HG03439 (cell line): ENCODE measurements around the gene TXNDC2.
"Not testable (repeated sequence)": the region's sequence is repeated elsewhere in the genome, so short reads cannot be mapped to it uniquely, and the experiment has no call there.

Source experiments
- ATAC-seq: cut with Tn5 transposase; IDR thresholded peaks from one replicate; pipeline ENCODE4 v1.9.1; 2021; ENCODE audit warnings: mild to moderate bottlenecking, moderate library complexity; ENCODE audit not compliant: unreplicated experiment

Gene TXNDC2

DNA sequence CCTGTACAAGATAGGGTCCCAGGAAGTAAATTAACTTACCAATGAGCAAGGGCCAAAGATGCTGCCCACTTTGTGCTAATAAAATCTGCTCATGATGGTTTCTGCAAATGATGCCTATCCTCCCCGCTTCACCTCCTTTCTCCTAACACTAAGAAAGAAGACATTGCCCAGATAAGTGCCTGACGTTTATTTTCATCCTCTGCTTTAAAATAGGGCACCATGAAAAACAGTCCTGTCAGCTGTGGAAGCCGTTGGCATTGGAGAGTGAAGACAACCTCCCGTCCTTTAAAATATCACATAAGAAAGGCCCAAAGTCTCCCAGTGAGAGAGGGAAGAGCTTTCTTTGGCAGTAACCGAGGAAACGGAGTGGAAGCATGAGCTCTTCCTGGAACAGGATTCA lies 1.7 kb upstream of the TXNDC2 start:
- ATAC-seq: no peak

DNA sequence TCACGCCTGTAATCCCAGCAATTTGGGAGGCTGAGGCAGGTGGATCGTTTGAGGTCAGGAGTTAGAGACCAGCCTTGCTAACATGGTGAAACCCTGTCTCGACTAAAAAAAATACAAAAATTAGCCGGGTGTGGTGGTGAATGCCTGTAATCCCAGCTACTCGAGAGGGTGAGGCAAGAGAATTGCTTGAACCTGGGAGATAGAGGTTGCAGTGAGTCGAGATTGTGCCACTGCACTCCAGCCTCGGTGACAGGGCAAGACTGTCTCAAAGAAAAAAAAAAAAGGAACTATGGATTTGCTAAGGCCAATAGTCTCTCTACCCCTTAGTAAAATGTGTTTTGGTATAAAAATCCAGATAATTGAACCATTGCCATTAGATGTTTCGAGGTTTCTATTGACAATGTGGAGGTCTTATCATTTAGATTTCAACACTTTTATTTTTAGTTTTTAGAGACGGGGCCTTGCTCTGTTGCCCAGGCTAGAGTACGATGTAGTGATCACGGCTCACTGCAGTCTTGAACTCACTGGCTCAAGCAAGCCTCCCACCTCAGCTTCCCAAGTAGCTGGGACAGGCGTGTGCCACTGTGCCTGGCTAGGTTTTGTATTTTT lies 1.1 kb upstream of the TXNDC2 start:
- ATAC-seq: no peak

DNA sequence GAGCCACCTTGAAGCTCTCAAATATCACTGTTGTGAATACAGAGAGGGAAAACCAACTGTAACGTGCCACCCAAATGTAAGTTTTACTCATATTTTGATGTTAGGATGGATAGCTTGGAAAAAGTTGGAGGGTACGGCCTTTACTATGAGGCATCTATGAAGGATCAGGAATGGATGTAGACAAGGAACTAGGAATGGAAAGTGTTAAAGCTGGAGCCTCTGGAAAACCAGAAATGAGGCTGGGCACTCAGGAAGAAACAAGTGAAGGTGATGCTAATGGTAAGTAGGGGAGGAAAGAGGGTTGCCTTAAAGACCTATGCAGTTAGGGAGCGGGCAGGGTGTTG lies 204 bp downstream of the TXNDC2 start:
- no peak for ATAC-seq

DNA sequence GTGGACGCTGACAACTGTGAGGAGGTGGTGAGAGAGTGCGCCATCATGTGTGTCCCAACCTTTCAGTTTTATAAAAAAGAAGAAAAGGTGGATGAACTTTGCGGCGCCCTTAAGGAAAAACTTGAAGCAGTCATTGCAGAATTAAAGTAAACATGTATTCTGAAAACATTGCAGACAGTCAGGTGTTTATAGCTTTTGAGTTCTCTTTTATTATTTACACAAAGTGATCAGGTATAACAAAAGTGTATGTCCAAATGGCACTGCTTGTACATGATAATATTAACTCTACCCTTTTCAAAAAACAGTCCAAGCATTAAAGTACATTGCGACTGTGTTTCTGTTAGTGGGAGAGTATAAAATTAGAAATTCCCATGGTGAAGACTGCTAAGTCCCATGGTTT lies 2.2 kb downstream of the TXNDC2 start:
- no peak for ATAC-seq

- ATAC-seq: no peak
Measured at GRCh38 chr18:9890196-9890595, 4.4 kb downstream of the TXNDC2 start.

DNA sequence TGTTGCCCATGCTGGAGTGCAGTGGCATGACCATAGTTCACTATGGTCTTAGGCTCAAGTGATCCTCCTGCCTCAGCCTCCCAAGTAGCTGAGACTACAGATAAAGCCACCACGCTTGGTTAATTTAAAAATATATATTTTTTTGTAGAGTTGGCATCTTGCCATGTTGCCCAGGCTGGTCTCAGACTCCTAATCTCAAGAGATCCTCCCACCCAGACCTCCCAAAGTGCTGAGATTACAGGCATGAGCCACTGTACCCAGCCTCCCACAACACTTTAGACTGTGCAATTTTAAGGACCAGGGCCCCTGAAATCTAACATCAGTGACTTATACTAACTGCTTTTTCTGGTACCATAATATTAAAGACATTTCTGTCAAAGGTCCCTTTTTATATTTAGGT lies 5.2 kb downstream of the TXNDC2 start:
- no peak for ATAC-seq

- not testable (repeated sequence) for ATAC-seq
Measured at GRCh38 chr18:9891515-9891914, 5.7 kb downstream of the TXNDC2 start.

DNA sequence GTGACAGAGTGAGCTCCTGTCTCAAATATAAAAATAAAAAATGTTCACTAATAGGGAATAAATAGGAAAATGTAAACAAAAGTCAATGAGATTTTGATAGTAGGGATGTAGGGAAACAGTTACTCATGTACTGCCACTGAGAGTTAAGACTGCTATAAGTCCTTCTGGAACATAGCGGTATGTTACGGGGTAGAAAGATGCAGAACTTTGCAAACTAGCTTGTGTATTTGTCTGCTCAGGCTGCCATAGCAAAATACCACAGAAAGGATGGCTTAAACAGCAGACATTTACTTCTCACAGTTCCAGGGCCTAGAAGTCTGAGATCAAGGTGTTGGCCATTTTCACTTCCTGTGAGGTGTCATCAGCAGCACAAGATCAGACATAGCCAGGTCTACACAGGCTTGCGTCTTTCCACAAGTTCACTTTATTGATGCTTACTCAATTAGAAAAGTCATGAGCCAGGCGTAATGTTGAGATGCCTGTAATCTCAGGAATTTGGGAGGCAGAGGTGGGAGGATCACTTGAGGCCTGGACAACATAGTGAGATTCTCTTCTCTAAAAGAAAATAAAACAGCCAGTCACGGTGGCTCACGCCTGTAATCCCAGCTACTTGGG lies 8.8 kb downstream of the TXNDC2 start:
- ATAC-seq: no peak

DNA sequence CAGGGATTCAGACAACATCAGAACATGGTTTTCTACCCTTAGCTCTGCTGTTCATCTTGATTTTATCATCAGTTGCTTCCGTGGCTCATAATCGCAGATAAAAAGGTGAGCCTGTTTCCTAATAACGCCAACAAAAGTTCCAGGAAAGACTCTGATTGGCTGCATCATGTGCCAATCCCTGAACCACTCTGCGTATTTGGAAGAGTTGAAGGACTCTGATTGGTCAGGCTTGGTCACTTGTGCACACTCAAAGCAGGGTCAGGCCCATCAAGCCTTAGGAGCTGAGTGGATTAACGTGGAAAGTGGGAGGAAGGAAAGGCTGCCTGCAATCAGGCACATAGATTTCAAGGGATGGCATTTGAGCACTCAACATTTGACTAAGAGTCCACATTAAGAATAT lies 11.4 kb downstream of the TXNDC2 start:
- no peak for ATAC-seq

DNA sequence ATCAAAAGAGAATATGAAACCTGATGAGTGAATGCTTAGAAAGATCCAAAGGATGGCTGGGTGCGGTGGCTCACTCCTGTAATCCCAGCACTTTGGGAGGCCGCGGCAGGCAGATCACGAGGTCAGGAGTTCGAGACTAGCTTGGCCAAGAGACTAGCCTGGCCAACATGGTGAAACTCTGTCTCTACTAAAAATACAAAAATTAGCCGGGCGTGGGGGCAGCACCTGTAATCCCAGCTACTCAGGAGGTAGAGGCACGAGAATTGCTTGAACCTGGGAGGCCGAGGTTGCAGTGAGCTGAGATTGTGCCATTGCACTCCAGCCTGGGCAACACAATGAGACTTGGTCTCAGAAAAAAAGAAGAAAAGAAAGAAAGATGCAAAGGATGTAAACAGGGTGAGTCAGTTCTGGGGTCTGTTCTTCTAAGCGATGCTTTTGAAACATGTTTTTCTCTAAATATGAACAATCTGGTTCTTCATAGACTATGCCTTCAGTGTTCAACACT lies 12.1 kb downstream of the TXNDC2 start:
- ATAC-seq: not testable (repeated sequence)

DNA sequence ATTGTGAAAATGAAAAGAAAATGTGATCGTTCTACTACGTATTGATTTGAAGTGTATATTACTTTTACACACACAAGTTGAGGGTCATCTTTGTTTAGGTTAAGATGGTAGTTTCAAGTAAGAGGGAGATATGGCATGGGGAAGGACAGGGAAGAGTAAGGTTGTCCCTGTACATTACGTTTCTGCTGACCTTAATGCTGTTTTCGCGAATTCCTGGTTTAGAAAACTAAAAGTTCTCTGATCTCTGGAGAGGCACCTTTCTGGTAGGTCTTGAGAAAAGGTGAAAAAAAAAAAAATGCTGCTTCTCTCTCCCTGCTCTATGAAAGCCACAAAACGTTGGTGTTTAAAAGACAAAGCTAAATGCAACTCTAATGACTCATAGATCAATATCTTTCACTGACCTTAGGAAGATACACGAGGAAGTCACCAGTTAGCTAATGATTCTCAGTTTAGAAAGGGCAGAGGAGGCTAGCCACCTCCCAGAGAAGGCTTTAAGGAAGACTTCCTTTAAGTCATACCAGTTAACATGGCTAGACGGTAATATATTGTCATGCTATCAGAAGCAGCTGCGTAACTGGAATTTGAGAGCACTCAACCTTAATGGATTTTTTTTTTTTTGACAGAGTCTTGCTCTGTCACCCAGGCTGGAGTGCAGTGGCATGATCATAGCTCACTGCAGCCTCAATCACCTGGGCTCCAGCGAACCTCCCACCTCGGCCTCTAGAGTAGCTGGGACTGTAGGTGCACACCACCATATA lies 13.2 kb downstream of the TXNDC2 start:
- ATAC-seq: no peak

- ATAC-seq: not testable (repeated sequence)
Measured at GRCh38 chr18:9899550-9899930, 13.8 kb downstream of the TXNDC2 start.

DNA sequence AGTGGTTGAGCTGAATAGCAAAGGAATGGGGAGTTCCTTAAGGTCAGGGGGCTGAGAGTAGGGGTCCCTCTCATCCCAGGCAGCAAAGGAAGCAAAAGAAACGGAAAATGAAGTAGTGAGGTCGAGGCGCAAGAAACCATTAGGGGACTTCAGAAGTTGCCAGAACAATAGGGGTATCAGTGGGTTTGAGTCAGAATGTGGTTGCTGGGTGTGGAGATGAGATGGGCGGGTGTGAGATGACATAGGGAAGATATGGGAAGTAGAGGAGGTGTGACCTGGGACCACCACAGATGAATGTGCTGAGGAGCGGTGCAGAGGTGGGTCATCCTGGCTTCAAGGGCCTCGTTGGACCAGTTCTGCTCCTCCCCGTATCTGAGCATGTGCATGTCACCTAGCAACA lies 14.9 kb downstream of the TXNDC2 start:
- ATAC-seq: no peak

DNA sequence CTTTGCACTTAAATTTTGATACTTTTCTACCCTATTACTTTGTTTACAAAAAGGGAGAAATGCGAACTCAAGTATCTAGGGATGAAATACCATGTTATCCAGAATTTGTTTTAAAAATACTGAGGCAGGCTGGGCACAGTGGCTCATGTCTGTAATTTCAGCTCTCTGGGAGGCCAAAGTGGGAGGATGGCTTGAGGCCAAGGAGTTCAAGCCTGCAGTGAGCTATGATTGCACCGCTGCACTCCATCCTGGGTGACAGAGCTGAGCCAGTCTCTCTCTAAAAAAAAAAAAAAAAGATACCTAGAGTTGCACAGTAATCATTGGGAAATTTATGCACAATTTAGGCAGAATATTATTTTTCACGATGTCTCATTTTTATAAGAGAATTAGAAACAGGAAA lies 15.6 kb downstream of the TXNDC2 start:
- ATAC-seq: no peak

DNA sequence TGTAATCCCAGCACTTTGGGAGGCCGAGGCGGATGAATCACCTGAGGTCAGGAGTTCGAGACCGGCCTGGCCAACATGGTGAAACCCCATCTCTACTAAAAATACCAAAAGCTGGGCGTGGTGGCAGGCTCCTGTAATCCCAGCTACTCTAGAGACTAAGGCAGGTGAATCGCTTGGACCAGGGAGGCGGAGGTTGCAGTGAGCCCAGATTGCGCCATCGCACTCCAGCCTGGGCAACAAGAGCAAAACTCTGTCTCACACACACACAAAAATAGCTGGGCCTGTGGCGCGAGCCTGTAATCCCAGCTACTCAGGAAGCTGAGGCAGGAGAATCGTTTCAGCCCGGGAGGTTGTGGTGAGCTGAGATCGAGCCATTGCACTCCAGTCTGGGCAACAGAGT lies 16.5 kb downstream of the TXNDC2 start:
- not testable (repeated sequence) for ATAC-seq

DNA sequence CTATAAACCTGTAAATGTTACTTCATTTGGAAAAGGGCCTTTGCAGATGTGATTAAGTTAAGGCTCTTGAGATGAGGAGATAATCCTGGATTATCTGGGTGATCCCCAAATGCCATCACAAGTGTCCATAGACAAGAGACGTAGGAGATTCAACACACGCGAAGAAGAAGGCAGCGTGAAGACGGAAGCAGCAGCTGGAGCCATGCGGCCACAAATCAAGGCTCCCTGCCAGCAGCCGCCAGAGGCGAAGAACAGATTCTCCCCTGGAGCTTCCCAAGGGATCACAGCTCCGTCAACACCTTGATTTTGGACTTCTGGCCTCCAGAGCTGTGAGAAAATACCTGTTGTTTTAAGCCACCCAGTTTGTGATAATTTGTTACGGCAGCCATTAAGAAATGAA lies 17.1 kb downstream of the TXNDC2 start:
- no peak for ATAC-seq

GRCh38 chr18:9905401-9905922 lies 19.7 kb downstream of the TXNDC2 start:
- ATAC-seq: no peak

GRCh38 chr18:9906481-9906880 lies 20.7 kb downstream of the TXNDC2 start:
- ATAC-seq: no peak

GRCh38 chr18:9907867-9908266 lies 22.1 kb downstream of the TXNDC2 start:
- ATAC-seq: no peak

- no peak for ATAC-seq
Measured at GRCh38 chr18:9910071-9910470, 24.3 kb downstream of the TXNDC2 start.

DNA sequence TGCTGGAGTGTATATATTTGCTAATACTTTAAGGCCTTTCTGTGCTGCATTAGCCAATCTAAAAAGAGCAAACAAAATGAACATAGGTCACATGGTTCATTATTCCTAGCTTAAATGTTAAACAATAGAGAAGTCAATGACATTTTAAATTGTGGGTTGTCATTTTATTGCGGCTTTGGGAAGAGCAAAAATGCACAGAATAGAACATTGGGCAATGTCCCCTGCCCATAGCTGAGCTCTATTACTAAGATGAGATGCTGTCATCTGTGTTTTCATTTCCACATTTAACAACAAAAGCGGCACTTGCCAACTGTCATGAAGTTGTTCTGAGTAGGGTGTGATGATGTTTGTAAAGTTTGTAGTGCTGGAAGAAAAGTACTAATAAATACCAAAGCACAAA lies 24.9 kb downstream of the TXNDC2 start:
- ATAC-seq: no peak

- ATAC-seq: no peak
Measured at GRCh38 chr18:9911226-9911625, 25.5 kb downstream of the TXNDC2 start.
